GM21381 (cell line): ENCODE data around the gene ANXA2.
"Not testable (repeated sequence)": the region's sequence is repeated elsewhere in the genome, so short reads cannot be mapped to it uniquely, and the experiment has no call there.

Experiments
- ATAC-seq: cut with Tn5 transposase; IDR thresholded peaks from one replicate; pipeline ENCODE4 v1.9.1; 2021; ENCODE audit warnings: mild to moderate bottlenecking, moderate library complexity; ENCODE audit not compliant: unreplicated experiment

ANXA2 gene

DNA sequence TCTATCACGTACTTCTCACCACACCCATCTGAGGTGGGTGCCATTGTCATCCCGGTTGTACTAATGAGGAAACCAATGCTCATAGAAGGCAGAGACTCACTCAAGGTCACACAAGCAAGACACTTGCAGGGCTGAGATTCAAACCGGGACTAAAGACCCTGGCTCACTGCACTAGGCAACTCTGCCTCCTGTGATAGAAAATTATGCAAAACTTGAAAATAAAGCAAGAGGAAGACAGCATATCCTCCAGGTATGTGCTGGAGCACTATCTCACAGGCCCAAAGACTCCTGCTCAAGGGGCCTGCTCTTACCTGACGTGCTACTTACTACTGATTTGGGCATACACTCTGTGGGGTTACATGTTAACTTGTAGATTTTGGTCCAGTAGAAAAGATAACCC lies 25.6 kb downstream of the ANXA2 start:
- ATAC-seq = no peak

DNA sequence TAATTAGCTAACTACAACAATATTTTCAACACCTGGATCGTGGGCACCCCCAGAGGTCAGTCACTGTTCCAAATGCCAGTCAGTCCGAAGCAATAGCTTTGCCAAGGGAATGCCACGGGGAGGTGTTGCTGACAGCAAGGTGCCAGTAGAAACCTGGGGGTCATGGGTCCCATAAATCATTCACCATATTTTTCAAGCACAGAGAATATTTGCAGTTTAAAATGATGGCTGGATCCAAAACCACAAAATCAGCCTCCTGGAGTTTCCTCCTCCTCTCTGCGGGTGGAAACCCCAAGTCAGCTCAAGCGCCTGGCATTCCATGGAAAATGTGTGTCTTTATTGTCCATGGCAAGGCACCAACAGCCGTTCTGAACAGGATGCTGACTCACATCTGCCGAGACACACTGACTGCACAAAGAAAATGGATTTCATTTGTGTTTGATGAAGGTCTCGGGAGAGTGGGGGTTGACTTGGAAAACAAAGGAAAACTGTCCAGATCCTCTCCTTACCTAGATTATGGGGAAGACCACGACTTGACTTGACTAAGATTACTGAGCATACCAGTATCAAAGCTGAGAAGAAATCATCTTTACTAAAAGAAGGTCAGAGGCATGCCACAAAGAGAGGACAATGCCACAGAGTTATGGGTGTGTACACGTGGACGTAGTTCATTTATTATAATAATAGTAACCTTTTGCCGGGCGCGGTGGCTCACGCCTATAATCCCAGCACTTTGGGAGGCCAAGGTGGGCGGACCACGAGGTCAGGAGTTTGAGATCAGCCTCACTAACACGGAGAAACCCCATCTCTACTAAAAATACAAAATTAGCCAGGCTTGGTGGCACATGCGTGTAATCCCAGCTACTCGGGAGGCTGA lies 26.4 kb downstream of the ANXA2 start:
- no peak for ATAC-seq

DNA sequence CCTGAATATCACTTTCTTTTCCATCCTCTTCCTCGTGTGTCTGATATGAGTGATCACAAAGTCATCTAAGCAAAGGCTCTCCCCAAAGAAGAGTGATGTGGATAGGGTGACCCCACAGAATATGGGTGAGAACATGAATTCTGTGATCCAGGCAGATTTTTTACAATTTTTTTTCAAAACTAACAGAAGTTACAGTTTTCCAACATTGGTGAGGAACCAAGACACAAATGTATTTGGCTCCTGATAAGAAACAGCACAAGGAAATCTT lies 27.0 kb downstream of the ANXA2 start:
- ATAC-seq = no peak

GRCh38 chr15:60370105-60370868 lies 27.5 kb downstream of the ANXA2 start:
- ATAC-seq = no peak

- ATAC-seq = no peak
These were observed 28.1 kb downstream of the ANXA2 start for GRCh38 chr15:60369696-60370095.

DNA sequence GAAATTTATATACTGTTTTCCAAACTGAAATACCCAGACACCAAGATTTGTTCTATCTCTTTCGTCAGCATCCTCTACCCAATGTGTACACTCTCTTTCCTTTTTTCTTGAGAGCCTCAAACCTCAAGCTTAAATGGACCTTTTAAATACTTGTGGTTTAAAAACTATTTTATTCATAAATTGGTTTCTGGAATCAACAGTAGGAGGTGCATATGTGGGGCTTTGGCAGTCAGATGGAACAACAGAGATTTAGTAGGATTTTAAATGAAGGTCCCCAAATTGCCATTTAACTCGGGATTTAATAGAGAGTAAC lies 33.2 kb downstream of the ANXA2 start:
- ATAC-seq = no peak

- ATAC-seq = no peak
These were observed 33.7 kb downstream of the ANXA2 start for GRCh38 chr15:60363903-60364611.

DNA sequence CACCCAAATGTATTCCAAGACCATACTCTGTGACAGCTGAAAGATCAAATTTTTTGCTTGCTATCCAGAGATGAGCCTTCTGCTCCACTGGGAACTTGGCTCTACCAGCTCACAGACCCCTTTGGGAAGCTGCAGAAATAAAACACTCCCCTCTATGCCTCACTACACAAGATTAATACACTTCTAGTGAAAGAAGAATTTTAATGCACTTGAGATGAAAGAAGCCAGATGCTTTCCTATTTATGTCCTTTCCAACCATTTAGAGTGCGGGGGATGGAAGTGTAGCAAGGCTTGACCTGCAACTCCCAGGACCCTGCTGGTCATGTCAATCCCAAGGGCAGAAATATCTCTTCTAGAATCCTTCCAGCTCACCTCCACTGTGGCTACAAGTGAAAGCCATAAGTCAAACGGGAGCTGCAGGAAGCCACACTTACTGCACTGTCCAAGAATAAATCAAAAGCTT lies 34.7 kb downstream of the ANXA2 start:
- ATAC-seq = no peak

- ATAC-seq = no peak
These were observed 35.3 kb downstream of the ANXA2 start for GRCh38 chr15:60362321-60363086.

DNA sequence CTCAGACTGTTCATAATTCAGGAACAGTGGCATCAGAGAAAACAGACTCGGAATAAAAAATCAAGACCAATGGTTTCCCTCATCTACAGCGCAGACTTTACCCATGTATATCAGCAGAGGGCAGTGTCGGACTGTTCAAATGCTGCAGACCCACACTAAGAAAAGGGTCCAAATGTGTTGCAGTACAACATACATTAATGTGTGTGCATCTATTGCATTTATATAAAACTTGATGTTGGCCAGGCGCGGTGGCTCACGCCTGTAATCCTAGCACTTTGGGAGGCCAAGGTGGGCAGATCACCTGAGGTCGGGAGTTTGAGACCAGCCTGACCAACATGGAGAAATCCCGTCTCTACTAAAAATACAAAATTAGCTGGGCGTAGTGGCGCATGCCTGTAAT lies 38.0 kb downstream of the ANXA2 start:
- not testable (repeated sequence) for ATAC-seq

GRCh38 chr15:60358935-60359682 lies 38.7 kb downstream of the ANXA2 start:
- no peak for ATAC-seq

DNA sequence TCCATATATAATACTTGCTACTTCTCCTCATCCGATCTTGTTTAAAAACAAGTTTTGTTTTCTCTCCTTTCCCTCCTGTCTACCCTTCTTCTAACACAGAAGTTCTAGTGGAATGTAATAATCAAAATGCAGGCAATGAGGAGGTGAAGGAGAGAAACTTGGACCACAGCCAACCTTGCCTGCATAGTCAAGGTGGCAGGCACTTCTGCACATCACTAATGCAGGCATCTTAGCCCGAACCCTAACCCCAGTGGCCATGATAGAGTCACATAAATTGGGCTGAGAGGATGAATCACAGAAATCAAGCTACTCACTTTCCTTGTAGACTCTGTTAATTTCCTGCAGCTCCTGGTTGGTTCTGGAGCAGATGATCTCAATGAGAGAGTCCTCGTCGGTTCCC lies 41.0 kb downstream of the ANXA2 start:
- ATAC-seq = no peak

GRCh38 chr15:60355148-60355857 lies 42.5 kb downstream of the ANXA2 start:
- ATAC-seq = no peak

GRCh38 chr15:60353245-60353920 lies 44.4 kb downstream of the ANXA2 start:
- no peak for ATAC-seq

- ATAC-seq = no peak
These were observed 45.3 kb downstream of the ANXA2 start for GRCh38 chr15:60352525-60352924.

DNA sequence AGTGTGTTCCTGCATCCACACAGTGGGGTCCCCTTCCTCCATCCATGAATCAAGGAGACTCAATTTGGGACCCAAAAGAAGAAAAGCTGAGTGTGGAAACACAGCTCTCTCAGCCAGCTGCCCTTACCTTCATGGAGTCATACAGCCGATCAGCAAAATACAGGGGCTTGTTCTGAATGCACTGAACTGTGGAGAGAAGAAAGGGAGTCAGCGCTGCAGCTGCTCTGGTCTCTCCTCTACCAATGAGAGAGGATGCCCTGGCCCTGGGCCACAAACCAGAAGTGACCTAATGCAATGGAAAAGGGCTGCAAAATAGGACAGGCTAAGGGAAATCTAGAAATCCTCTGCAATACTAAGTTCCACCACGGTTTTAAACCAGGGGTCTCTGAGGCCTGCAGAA lies 46.7 kb downstream of the ANXA2 start:
- ATAC-seq = no peak

- ATAC-seq = no peak
These were observed 47.7 kb downstream of the ANXA2 start for GRCh38 chr15:60350108-60350507.

DNA sequence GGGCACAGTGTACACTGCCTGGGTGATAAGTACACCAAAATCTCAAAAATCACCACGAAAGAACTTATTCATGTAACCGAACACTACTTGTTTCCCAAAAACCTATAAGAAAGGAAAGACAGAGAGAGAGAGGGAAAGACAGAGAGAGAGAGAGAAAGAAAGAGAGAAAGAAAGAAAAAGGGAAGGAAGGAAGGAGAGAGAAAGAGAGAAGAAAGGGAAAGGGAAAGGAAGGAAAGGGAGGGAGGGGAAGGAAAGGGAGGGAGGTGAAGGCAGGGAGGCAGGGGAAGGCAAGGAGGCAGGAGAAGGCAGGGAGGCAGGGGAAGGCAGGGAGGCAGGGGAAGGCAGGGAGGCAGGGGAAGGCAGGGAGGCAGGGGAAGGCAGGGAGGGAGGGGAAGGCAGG lies 48.2 kb downstream of the ANXA2 start:
- ATAC-seq = no peak

DNA sequence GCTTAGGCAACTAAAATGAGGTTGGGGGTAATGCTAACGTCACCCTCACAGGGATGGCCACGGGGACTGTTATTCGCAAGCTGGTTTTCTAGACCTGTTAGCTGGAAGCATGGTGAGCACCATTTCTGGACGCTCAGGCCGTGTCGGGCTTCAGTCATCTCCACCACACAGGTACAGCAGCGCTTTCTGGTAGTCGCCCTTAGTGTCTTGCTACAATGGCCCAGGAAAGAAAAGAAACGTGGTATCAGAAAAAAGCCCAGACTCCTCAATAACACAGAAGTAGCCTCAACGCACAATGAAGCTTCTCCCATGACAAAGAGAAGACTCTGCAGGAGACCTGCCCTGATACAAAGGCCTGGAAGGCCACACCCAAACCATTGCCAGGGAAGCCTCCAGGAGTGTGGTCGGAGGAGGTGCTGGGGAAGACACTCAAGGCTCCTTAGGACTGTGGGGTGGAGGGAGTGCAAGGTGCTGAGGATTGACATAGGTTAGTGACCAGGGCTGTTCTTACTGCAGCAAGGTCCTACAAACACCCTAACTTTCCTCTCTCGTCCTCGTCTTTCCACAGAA lies 50.2 kb downstream of the ANXA2 start:
- no peak for ATAC-seq
